Astrocyte of the cerebellum (primary cell): ENCODE results near the gene PITPNC1.
"Not testable (repeated sequence)": the region's sequence is repeated elsewhere in the genome, so short reads cannot be mapped to it uniquely, and the experiment has no call there.

Source experiments
- DNase-seq: peaks from one replicate; pipeline ENCODE4 v3.0.0-alpha.2; 2011; ENCODE audit warnings: low read depth
- H3K4me3 ChIP-seq: 2 replicates; pipeline ENCODE4 v1.5.1; 2011; ENCODE audit warnings: mild to moderate bottlenecking, low read depth, low read length, moderate library complexity
- in situ Hi-C: cut with HindIII; loops from 2 replicates; pipeline ENCODE4 v1.10.0; 2017; ENCODE audit warnings: low sequenced_read_pairs
- TF ChIP-seq, protein P1 (sequence below): IDR thresholded peaks from 2 replicates; pipeline ENCODE4 v1.5.1; 2012; ENCODE audit warnings: low read length, low read depth, moderate library complexity, mild to moderate bottlenecking; ENCODE audit errors: missing control alignments

Gene PITPNC1

GRCh38 chr17:67514998-67515397, 137.9 kb downstream of the PITPNC1 start:
- in situ Hi-C loops, result no loop called here

GRCh38 chr17:67515490-67516083, 138.5 kb downstream of the PITPNC1 start:
- in situ Hi-C loops, result no loop called here
- TF ChIP-seq, protein P1, sequence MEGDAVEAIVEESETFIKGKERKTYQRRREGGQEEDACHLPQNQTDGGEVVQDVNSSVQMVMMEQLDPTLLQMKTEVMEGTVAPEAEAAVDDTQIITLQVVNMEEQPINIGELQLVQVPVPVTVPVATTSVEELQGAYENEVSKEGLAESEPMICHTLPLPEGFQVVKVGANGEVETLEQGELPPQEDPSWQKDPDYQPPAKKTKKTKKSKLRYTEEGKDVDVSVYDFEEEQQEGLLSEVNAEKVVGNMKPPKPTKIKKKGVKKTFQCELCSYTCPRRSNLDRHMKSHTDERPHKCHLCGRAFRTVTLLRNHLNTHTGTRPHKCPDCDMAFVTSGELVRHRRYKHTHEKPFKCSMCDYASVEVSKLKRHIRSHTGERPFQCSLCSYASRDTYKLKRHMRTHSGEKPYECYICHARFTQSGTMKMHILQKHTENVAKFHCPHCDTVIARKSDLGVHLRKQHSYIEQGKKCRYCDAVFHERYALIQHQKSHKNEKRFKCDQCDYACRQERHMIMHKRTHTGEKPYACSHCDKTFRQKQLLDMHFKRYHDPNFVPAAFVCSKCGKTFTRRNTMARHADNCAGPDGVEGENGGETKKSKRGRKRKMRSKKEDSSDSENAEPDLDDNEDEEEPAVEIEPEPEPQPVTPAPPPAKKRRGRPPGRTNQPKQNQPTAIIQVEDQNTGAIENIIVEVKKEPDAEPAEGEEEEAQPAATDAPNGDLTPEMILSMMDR, result no peak
- DNase-seq, result no peak
- H3K4me3 ChIP-seq, result no peak overlapping the region

More at GRCh38 chr17:67514998-67515397, 137.9 kb downstream of the PITPNC1 start:
- H3K4me3 ChIP-seq, result no peak overlapping the region
- no peak for DNase-seq
- TF ChIP-seq, protein P1, result no peak

DNA sequence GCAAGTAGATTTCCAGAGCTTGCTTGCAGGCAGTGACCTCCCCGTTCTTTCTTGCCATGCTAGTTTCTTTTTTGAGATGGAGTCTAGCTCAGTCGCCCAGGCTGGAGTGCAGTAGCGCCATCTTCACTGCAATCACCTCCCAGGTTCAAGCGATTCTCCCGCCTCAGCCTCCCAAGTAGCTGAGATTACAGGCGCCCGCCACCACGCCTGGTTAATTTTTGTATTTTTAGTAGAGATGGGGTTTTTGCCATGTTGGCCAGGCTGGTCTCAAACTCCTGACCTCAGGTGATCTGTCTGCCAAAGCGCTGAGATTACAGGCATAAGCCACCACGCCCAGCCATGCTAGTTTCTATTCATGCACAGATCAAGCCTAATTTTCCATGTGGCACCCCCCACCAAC, 139.5 kb downstream of the PITPNC1 start:
- in situ Hi-C loops, result not testable (repeated sequence)

DNA sequence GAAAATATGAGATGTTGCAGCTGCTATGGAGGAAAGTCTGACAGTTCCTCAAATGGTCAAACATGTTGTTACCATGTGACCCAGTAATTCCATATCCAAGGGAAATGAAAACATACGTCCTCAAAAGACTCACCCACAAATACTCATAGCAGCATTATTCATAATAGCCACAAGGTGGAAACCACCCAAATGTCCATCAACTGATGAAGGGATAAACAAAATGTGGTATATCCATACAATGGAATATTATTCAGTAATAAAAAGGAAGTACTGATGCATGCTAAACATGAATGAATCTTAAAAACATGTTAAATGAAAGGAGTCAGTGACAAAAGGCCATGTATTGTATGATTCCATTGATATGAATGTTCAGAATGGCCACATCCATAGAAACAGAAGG, 140.2 kb downstream of the PITPNC1 start:
- H3K4me3 ChIP-seq, result no peak overlapping the region
- DNase-seq, result no peak
- in situ Hi-C loops, result no loop called here
- TF ChIP-seq, protein P1, result no peak

More for the DNA sequence above, 139.5 kb downstream of the PITPNC1 start:
- DNase-seq, H3K4me3 ChIP-seq: not testable (repeated sequence)

GRCh38 chr17:67518876-67519275, 141.8 kb downstream of the PITPNC1 start:
- H3K4me3 ChIP-seq, result no peak overlapping the region
- in situ Hi-C loops, result no loop called here
- DNase-seq, result no peak
- TF ChIP-seq, protein P1, result no peak

- H3K4me3 ChIP-seq, result no peak overlapping the region
- DNase-seq, result no peak
- in situ Hi-C loops, result no loop called here
- TF ChIP-seq, protein P1, result no peak
These were observed 142.7 kb downstream of the PITPNC1 start for GRCh38 chr17:67519801-67520251.

- TF ChIP-seq, protein P1, result no peak
- DNase-seq, result no peak
- no peak overlapping the region for H3K4me3 ChIP-seq
- in situ Hi-C loops, result no loop called here
These were observed 143.3 kb downstream of the PITPNC1 start for GRCh38 chr17:67520252-67520906.
